ENCODE results near the gene FGFRL1. TPM values are rescaled to one million over a fixed set of nuclear protein-coding genes. Genes with fewer than 3 reads are reported as not detected.
"Not testable (repeated sequence)": the region's sequence is repeated elsewhere in the genome, so short reads cannot be mapped to it uniquely, and the experiment has no call there.

The FGFRL1 gene
- total and polyA plus RNA-seq, 2 donors (not counting 1 experiment from before 2014, with no cell fraction given), result 6.1 to 10.0 TPM

- not testable (repeated sequence) for H3K4me2 ChIP-seq (ENCODE audit: extremely low read depth, insufficient read depth, low read length); H3K79me2 ChIP-seq (ENCODE audit: control insufficient read depth, insufficient read depth, low read length); H3K4me3 ChIP-seq (replicated peaks in 1 of 4; ENCODE audit: control extremely low read depth in 1 of 4, insufficient read depth in 1 of 4, low read depth in 3 of 4, low read length in 4 of 4); H3K36me3 ChIP-seq (ENCODE audit: control insufficient read depth, insufficient read depth, low read length); H3K9me3 ChIP-seq (ENCODE audit: control insufficient read depth, insufficient read depth, low read depth, low read length); DNase-seq (ENCODE audit: low read depth in 2 of 2); H4K20me1 ChIP-seq (ENCODE audit: control insufficient read depth, extremely low read depth, insufficient read depth, low read length); H2AFZ ChIP-seq (ENCODE audit: low read length); H3K27ac ChIP-seq (ENCODE audit: insufficient read depth, low read length); H3K9ac ChIP-seq (ENCODE audit: insufficient read depth, low read length); H3K4me1 ChIP-seq (ENCODE audit: control insufficient read depth, extremely low read depth, insufficient read depth, low read length)
- peaks cover 47% of the 10 kb centered on the region for H3K27me3 ChIP-seq (ENCODE audit: control insufficient read depth, insufficient read depth, low read length)
Measured at GRCh38 chr4:1054696-1055242, 43.3 kb downstream of the FGFRL1 start.

GRCh38 chr4:1055243-1055701, 43.8 kb downstream of the FGFRL1 start:
- H3K27me3 ChIP-seq (ENCODE audit: control insufficient read depth, insufficient read depth, low read length), result peaks cover 50% of the 10 kb centered on the region
- not testable (repeated sequence) for DNase-seq (ENCODE audit: low read depth in 2 of 2); H2AFZ ChIP-seq (ENCODE audit: low read length); H3K79me2 ChIP-seq (ENCODE audit: control insufficient read depth, insufficient read depth, low read length); H3K36me3 ChIP-seq (ENCODE audit: control insufficient read depth, insufficient read depth, low read length); H3K9me3 ChIP-seq (ENCODE audit: control insufficient read depth, insufficient read depth, low read depth, low read length); H3K4me1 ChIP-seq (ENCODE audit: control insufficient read depth, extremely low read depth, insufficient read depth, low read length); H3K4me2 ChIP-seq (ENCODE audit: extremely low read depth, insufficient read depth, low read length); H3K9ac ChIP-seq (ENCODE audit: insufficient read depth, low read length); H4K20me1 ChIP-seq (ENCODE audit: control insufficient read depth, extremely low read depth, insufficient read depth, low read length); H3K27ac ChIP-seq (ENCODE audit: insufficient read depth, low read length); H3K4me3 ChIP-seq (replicated peaks in 1 of 4; ENCODE audit: control extremely low read depth in 1 of 4, insufficient read depth in 1 of 4, low read depth in 3 of 4, low read length in 4 of 4)

- Histone ChIP-seq H3K27me3 (ENCODE audit: control insufficient read depth, insufficient read depth, low read length) (peaks cover 50% of the 10 kb centered on the region), H3K9ac (ENCODE audit: insufficient read depth, low read length) (no peak overlapping the region), H2AFZ (ENCODE audit: low read length) (no peak overlapping the region), H3K4me1 (ENCODE audit: control insufficient read depth, extremely low read depth, insufficient read depth, low read length) (no peaks in the 10 kb centered on the region), H3K36me3 (ENCODE audit: control insufficient read depth, insufficient read depth, low read length) (no peaks in the 10 kb centered on the region), H4K20me1 (ENCODE audit: control insufficient read depth, extremely low read depth, insufficient read depth, low read length) (no peaks in the 10 kb centered on the region), H3K27ac (ENCODE audit: insufficient read depth, low read length) (no peak overlapping the region), H3K79me2 (ENCODE audit: control insufficient read depth, insufficient read depth, low read length) (no peaks in the 10 kb centered on the region), H3K4me3 (replicated peaks in 1 of 4; ENCODE audit: control extremely low read depth in 1 of 4, insufficient read depth in 1 of 4, low read depth in 3 of 4, low read length in 4 of 4) (no peak overlapping the region), H3K9me3 (ENCODE audit: control insufficient read depth, insufficient read depth, low read depth, low read length) (no peaks in the 10 kb centered on the region), H3K4me2 (ENCODE audit: extremely low read depth, insufficient read depth, low read length) (no peak overlapping the region)
- TF ChIP-seq EZH2 (IDR thresholded peaks at IDR 0.05; ENCODE audit: low read length, missing control alignments), result no peak
- TF ChIP-seq CTCF (conservative IDR thresholded peaks at IDR 0.05 in 1 of 2, IDR thresholded peaks at IDR 0.05 in 1 of 2; ENCODE audit: low read depth in 1 of 2, low read length in 2 of 2), result no peak
- peak; percentile 18 to 27 for DNase-seq (ENCODE audit: low read depth in 2 of 2)
Measured at GRCh38 chr4:1055721-1056590, 44.5 kb downstream of the FGFRL1 start.

All from fibroblast of lung (primary cell).